Ovary (tissue), 3 donors: ENCODE data around the gene CDK18.

Experiments
- CTCF ChIP-seq, 3 donors: fragments of 450-650 bp in 2 of 3; fragments of 200-600 bp in 1 of 3; IDR thresholded peaks; one replicate each; pipeline versions ENCODE4 v1.5.1 to v1.8.0; 2016 to 2022; ENCODE audit warnings: antibody characterized with exemption in 3 of 3, mild to moderate bottlenecking in 1 of 3
- EP300 ChIP-seq: sonication (generic); formaldehyde crosslinking; IDR thresholded peaks from one replicate; pipeline ENCODE4 v1.6.1; 2017; ENCODE audit warnings: antibody characterized with exemption
- POLR2A ChIP-seq: fragments of 450-650 bp; IDR thresholded peaks from one replicate; pipeline ENCODE4 v1.6.1; 2017; ENCODE audit warnings: antibody characterized with exemption, mild to moderate bottlenecking, moderate library complexity
- donor health status: DM: no; HTN: no; CAD: no.

- no peak for TF ChIP-seq POLR2A
- no peak for TF ChIP-seq CTCF (IDR thresholded peaks at IDR 0.05)
- no peak for TF ChIP-seq EP300
Measured at GRCh38 chr1:205542367-205542766, 37.9 kb downstream of the CDK18 start.
